Ishikawa (cell line): ENCODE measurements around the gene CTSC.

Source experiments
- CEBPB ChIP-seq: IDR thresholded peaks from 2 replicates; pipeline ENCODE4 v1.6.1; 2012
- CREB1 ChIP-seq: IDR thresholded peaks from 2 replicates; pipeline ENCODE4 v1.6.1; 2012; ENCODE audit warnings: low read depth
- EGR1 ChIP-seq: IDR thresholded peaks from 2 replicates; pipeline ENCODE4 v1.6.1; 2012
- EP300 ChIP-seq: IDR thresholded peaks from 2 replicates; pipeline ENCODE4 v1.6.1; 2012; ENCODE audit warnings: borderline replicate concordance
- FOXM1 ChIP-seq: IDR thresholded peaks from 2 replicates; pipeline ENCODE4 v1.6.1; 2012; ENCODE audit warnings: low read depth, borderline replicate concordance
- MAX ChIP-seq: IDR thresholded peaks from 2 replicates; pipeline ENCODE4 v1.6.1; 2012
- NFIC ChIP-seq: IDR thresholded peaks from 2 replicates; pipeline ENCODE4 v1.6.1; 2012
- RAD21 ChIP-seq: IDR thresholded peaks from 2 replicates; pipeline ENCODE4 v1.6.1; 2012; ENCODE audit warnings: low read depth
- REST ChIP-seq: IDR thresholded peaks from 2 replicates; pipeline ENCODE4 v1.6.1; 2012; ENCODE audit warnings: low read depth, mild to moderate bottlenecking
- TAF1 ChIP-seq: IDR thresholded peaks from 2 replicates; pipeline ENCODE4 v1.6.1; 2012; ENCODE audit warnings: low read depth, mild to moderate bottlenecking
- TCF12 ChIP-seq: IDR thresholded peaks from 2 replicates; pipeline ENCODE4 v1.6.1; 2012; ENCODE audit warnings: low read depth
- TEAD4 ChIP-seq: IDR thresholded peaks from 2 replicates; pipeline ENCODE4 v1.6.1; 2012
- YY1 ChIP-seq: IDR thresholded peaks from 2 replicates; pipeline ENCODE4 v1.6.1; 2012; ENCODE audit warnings: low read depth
- ZBTB7A ChIP-seq: IDR thresholded peaks from 2 replicates; pipeline ENCODE4 v1.6.1; 2012; ENCODE audit warnings: low read depth
- TF ChIP-seq, protein P1 (sequence below): IDR thresholded peaks from 2 replicates; pipeline ENCODE4 v1.6.1; 2012

Gene CTSC

DNA sequence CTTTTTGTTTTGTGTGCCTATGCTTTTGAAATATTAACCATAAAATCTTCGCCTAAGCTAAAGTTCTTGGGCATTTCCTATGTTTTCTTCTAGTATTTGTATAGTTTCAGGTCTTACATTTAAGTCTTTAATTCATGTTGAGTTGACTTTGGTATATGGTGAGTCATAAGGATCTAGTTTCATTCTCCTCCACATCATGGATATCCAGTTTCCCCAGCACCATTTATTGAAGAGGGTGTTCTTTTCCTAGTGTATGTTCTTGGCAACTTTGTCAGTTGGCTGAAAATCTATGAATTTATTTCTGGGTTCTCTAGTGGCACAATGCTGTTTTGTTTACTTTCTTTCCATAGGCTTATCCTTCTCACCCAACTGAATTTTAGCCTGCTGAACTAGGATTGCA lies 49.0 kb downstream of the CTSC start:
- TF ChIP-seq CREB1 = no peak
- TF ChIP-seq MAX = no peak
- no peak for TF ChIP-seq ZBTB7A
- TF ChIP-seq, protein P1, sequence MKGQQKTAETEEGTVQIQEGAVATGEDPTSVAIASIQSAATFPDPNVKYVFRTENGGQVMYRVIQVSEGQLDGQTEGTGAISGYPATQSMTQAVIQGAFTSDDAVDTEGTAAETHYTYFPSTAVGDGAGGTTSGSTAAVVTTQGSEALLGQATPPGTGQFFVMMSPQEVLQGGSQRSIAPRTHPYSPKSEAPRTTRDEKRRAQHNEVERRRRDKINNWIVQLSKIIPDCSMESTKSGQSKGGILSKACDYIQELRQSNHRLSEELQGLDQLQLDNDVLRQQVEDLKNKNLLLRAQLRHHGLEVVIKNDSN = no peak
- no peak for TF ChIP-seq FOXM1

DNA sequence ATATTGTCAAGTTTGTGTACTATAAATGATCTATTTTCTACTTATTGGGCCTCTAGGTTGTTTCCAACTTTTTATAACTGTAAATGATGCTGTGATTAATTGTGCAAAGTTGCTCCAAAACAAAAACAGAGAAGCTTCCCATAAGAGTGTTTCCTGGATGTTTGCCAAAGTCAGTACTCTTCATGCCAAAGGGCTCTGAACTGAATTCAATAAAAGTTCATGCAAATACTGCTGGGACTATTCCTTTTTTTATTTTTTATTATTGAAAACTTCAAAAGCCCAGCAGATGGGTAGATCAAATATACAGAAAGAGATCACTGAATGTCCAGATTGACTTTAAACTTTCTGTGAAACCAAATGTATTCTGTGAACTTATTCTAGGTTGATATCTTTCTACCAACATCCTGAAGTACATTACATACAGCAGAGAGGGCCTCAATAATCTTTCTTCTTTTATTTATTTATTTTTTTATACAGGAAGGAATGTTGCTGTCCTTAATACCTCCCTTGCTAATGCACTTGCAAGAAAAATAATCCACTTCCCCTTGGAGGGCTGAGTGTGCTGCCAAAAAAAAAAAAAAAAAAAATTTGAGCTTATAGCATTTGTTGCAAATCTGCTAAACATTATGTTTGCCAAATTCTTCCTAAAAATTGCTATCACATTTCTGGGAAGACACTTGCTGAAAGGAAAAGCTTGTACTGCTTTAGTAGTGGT lies 53.0 kb downstream of the CTSC start:
- TF ChIP-seq YY1 = no peak
- no peak for TF ChIP-seq MAX
- TF ChIP-seq FOXM1 = no peak
- TF ChIP-seq TCF12 = no peak
- TF ChIP-seq REST = no peak
- no peak for TF ChIP-seq TAF1
- TF ChIP-seq EP300 = no peak
- no peak for TF ChIP-seq RAD21
- no peak for TF ChIP-seq CREB1
- TF ChIP-seq CEBPB = no peak
- no peak for TF ChIP-seq EGR1
- TF ChIP-seq, protein P1 = no peak
- no peak for TF ChIP-seq TEAD4
- TF ChIP-seq ZBTB7A = no peak

- TF ChIP-seq TAF1 = no peak
- TF ChIP-seq EGR1 = no peak
- TF ChIP-seq, protein P1 = no peak
- TF ChIP-seq FOXM1 = no peak
- TF ChIP-seq TEAD4 = no peak
- no peak for TF ChIP-seq ZBTB7A
- TF ChIP-seq NFIC = no peak
- no peak for TF ChIP-seq EP300
- no peak for TF ChIP-seq YY1
- no peak for TF ChIP-seq MAX
- TF ChIP-seq RAD21 = no peak
- TF ChIP-seq CREB1 = no peak
- TF ChIP-seq REST = no peak
- no peak for TF ChIP-seq CEBPB
- no peak for TF ChIP-seq TCF12
Measured at GRCh38 chr11:88282747-88283515, 54.6 kb downstream of the CTSC start.

DNA sequence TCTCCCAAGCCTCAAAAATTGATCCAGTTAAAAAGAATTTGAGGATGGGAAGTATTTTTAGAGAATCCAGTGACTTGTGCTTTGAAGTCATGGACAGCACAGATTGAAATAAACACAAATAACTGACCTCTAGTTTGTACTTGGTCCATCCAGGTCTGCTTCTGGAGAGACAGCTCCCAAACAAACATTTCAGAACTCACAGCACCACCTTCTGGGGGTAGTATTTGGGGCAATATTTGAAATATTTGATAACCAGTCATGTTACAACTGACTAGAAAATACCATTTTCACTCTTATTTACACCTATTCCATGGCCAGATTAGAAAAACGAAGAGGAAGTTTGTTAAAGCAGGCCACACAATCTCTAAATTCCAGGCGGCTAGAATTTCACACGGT lies 56.2 kb downstream of the CTSC start:
- TF ChIP-seq TAF1 (no peak), RAD21 (peak; percentile 38; the same call in 1 of the 2 replicates)

- TF ChIP-seq ZBTB7A (no peak), EGR1 (no peak), YY1 (no peak), FOXM1 (no peak), CREB1 (no peak), TAF1 (no peak), CEBPB (no peak), REST (no peak), TCF12 (no peak), MAX (no peak), NFIC (no peak), TEAD4 (no peak), EP300 (no peak)
- TF ChIP-seq, protein P1 = no peak
Measured at GRCh38 chr11:88280673-88281316, 56.7 kb downstream of the CTSC start.
